ENCODE measurements around the gene HS3ST5. TPM values are rescaled to one million over a fixed set of nuclear protein-coding genes. Genes with fewer than 3 reads are reported as not detected.

Gene HS3ST5
- total and polyA plus RNA-seq, 2 experiments from 2014 or later = 2.8 to 3.5 TPM

DNA sequence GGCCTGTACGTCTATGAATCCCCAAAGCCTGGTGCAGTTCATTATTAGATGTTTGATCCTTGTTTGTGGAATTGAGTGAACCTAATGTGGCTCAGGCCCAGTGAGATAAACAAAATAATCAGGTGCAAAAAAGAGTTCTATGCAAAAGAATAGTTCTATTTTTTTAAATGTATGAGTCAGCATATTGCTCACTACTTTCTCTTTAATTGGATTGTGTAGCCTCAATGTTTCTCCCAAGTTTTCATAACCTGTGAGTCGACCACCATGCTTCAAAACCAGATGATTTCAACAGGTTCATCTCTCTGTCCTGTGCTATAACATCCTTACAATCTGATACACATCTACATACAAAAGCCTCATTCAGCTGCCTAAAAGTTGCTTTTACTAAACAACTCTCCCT is 255.3 kb downstream of the HS3ST5 start:
- no peak for ATAC-seq
- Histone ChIP-seq H3K27ac (ENCODE audit: low read depth) (no peak overlapping the region), H2AFZ (no peak overlapping the region), H3K4me3 (no peak overlapping the region), H3K79me2 (replicated peaks; ENCODE audit: insufficient read depth) (no peaks in the 10 kb centered on the region), H3K9me2 (ENCODE audit: insufficient read depth) (no peaks in the 10 kb centered on the region), H3K27me3 (ENCODE audit: insufficient read depth) (no peaks in the 10 kb centered on the region), H4K20me1 (replicated peaks; ENCODE audit: insufficient read depth) (no peaks in the 10 kb centered on the region), H3F3A (replicated peaks; ENCODE audit: low read depth) (no peaks in the 10 kb centered on the region), H3K36me3 (ENCODE audit: insufficient read depth) (no peaks in the 10 kb centered on the region), H3K4me1 (ENCODE audit: insufficient read depth) (peaks cover 15% of the 10 kb centered on the region; the same call in 1 of the 2 replicates), H3K4me2 (no peak overlapping the region)
- peaks cover 18% of the 10 kb centered on the region for H3K4me1 Mint-ChIP-seq
- no peak overlapping the region for H3K4me3 Mint-ChIP-seq
- no peak overlapping the region for H3K27ac Mint-ChIP-seq
- no peaks in the 10 kb centered on the region for H3K9me3 Mint-ChIP-seq
- DNase-seq (ENCODE audit: low spot score) = no peak
- TF ChIP-seq, protein P1, sequence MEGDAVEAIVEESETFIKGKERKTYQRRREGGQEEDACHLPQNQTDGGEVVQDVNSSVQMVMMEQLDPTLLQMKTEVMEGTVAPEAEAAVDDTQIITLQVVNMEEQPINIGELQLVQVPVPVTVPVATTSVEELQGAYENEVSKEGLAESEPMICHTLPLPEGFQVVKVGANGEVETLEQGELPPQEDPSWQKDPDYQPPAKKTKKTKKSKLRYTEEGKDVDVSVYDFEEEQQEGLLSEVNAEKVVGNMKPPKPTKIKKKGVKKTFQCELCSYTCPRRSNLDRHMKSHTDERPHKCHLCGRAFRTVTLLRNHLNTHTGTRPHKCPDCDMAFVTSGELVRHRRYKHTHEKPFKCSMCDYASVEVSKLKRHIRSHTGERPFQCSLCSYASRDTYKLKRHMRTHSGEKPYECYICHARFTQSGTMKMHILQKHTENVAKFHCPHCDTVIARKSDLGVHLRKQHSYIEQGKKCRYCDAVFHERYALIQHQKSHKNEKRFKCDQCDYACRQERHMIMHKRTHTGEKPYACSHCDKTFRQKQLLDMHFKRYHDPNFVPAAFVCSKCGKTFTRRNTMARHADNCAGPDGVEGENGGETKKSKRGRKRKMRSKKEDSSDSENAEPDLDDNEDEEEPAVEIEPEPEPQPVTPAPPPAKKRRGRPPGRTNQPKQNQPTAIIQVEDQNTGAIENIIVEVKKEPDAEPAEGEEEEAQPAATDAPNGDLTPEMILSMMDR (conservative IDR thresholded peaks at IDR 0.05; ENCODE audit: low read depth in 2 of 2) = no peak
- TF ChIP-seq NANOG (IDR thresholded peaks at IDR 0.05; ENCODE audit: borderline replicate concordance) (no peak), CREB1 (CRISPR knock-in tag; IDR thresholded peaks at IDR 0.05; ENCODE audit: low read depth) (no peak), EZH2phosphoT487 (IDR thresholded peaks at IDR 0.05; ENCODE audit: unreplicated experiment) (no peak), EZH2 (IDR thresholded peaks at IDR 0.05; ENCODE audit: low read depth, unreplicated experiment) (no peak), ZNF114 (CRISPR knock-in tag; IDR thresholded peaks at IDR 0.05) (no peak), ZNF331 (CRISPR knock-in tag; IDR thresholded peaks at IDR 0.05; ENCODE audit: low read depth) (no peak), POLR2AphosphoS5 (IDR thresholded peaks at IDR 0.05; ENCODE audit: low read depth) (no peak), JUNB (IDR thresholded peaks at IDR 0.05; ENCODE audit: unreplicated experiment) (no peak)
- TF ChIP-seq, protein P2, sequence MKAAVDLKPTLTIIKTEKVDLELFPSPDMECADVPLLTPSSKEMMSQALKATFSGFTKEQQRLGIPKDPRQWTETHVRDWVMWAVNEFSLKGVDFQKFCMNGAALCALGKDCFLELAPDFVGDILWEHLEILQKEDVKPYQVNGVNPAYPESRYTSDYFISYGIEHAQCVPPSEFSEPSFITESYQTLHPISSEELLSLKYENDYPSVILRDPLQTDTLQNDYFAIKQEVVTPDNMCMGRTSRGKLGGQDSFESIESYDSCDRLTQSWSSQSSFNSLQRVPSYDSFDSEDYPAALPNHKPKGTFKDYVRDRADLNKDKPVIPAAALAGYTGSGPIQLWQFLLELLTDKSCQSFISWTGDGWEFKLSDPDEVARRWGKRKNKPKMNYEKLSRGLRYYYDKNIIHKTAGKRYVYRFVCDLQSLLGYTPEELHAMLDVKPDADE (IDR thresholded peaks at IDR 0.05) = no peak
- TF ChIP-seq, protein P3, sequence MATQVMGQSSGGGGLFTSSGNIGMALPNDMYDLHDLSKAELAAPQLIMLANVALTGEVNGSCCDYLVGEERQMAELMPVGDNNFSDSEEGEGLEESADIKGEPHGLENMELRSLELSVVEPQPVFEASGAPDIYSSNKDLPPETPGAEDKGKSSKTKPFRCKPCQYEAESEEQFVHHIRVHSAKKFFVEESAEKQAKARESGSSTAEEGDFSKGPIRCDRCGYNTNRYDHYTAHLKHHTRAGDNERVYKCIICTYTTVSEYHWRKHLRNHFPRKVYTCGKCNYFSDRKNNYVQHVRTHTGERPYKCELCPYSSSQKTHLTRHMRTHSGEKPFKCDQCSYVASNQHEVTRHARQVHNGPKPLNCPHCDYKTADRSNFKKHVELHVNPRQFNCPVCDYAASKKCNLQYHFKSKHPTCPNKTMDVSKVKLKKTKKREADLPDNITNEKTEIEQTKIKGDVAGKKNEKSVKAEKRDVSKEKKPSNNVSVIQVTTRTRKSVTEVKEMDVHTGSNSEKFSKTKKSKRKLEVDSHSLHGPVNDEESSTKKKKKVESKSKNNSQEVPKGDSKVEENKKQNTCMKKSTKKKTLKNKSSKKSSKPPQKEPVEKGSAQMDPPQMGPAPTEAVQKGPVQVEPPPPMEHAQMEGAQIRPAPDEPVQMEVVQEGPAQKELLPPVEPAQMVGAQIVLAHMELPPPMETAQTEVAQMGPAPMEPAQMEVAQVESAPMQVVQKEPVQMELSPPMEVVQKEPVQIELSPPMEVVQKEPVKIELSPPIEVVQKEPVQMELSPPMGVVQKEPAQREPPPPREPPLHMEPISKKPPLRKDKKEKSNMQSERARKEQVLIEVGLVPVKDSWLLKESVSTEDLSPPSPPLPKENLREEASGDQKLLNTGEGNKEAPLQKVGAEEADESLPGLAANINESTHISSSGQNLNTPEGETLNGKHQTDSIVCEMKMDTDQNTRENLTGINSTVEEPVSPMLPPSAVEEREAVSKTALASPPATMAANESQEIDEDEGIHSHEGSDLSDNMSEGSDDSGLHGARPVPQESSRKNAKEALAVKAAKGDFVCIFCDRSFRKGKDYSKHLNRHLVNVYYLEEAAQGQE (IDR thresholded peaks at IDR 0.05; ENCODE audit: unreplicated experiment) = no peak
- no peaks in the 10 kb centered on the region for H3K36me3 Mint-ChIP-seq (ENCODE audit: low read depth)
- no peaks in the 10 kb centered on the region for H3K27me3 Mint-ChIP-seq (ENCODE audit: insufficient read depth, low read depth, poor library complexity)

Measured in GM23338 (cell line).